Mucosa of stomach (tissue), 1 donor: ENCODE data around the gene MSRB2.
A peak's percentile ranks its signal among the peaks of the same experiment; 100 is the strongest.

Experiments
- H3K27me3 ChIP-seq: one replicate; pipeline ENCODE4 v1.7.0; 2013; ENCODE audit warnings: mild to moderate bottlenecking, low read length; ENCODE audit not compliant: control insufficient read depth, insufficient read depth
- H3K36me3 ChIP-seq: one replicate; pipeline ENCODE4 v1.7.0; 2013; ENCODE audit warnings: low read length; ENCODE audit not compliant: control insufficient read depth, insufficient read depth
- H3K4me1 ChIP-seq: one replicate; pipeline ENCODE4 v1.7.0; 2013; ENCODE audit warnings: mild to moderate bottlenecking, low read length; ENCODE audit not compliant: control insufficient read depth, insufficient read depth
- H3K4me3 ChIP-seq: one replicate; pipeline ENCODE4 v1.7.0; 2013; ENCODE audit warnings: low read length
- H3K9ac ChIP-seq: one replicate; pipeline ENCODE4 v1.7.0; 2013; ENCODE audit warnings: mild to moderate bottlenecking, low read length, moderate library complexity
- H3K9me3 ChIP-seq: one replicate; pipeline ENCODE4 v1.7.0; 2013; ENCODE audit warnings: mild to moderate bottlenecking, low read length, moderate library complexity; ENCODE audit not compliant: control insufficient read depth
- donor health status: Pancreatic carcinoma.

Gene MSRB2

GRCh38 chr10:23073527-23073926 lies 21.9 kb upstream of the MSRB2 start:
- no peaks in the 10 kb centered on the region for H3K36me3 ChIP-seq
- H3K27me3 ChIP-seq, result no peaks in the 10 kb centered on the region
- H3K9me3 ChIP-seq, result no peaks in the 10 kb centered on the region
- no peak overlapping the region for H3K4me3 ChIP-seq
- H3K4me1 ChIP-seq, result no peaks in the 10 kb centered on the region
- H3K9ac ChIP-seq, result no peak overlapping the region

- H3K27me3 ChIP-seq, result peaks cover 3% of the 10 kb centered on the region
- no peak overlapping the region for H3K9ac ChIP-seq
- no peak overlapping the region for H3K4me3 ChIP-seq
- H3K36me3 ChIP-seq, result no peaks in the 10 kb centered on the region
- H3K4me1 ChIP-seq, result no peaks in the 10 kb centered on the region
- H3K9me3 ChIP-seq, result no peaks in the 10 kb centered on the region
These were observed 19.7 kb upstream of the MSRB2 start for GRCh38 chr10:23075672-23076071.

GRCh38 chr10:23078114-23078513 lies 17.3 kb upstream of the MSRB2 start:
- Histone ChIP-seq H3K4me3 (no peak overlapping the region), H3K4me1 (no peaks in the 10 kb centered on the region), H3K36me3 (no peaks in the 10 kb centered on the region), H3K9ac (no peak overlapping the region), H3K27me3 (peaks cover 3% of the 10 kb centered on the region), H3K9me3 (no peaks in the 10 kb centered on the region)

- Histone ChIP-seq H3K27me3 (peaks cover 3% of the 10 kb centered on the region), H3K36me3 (no peaks in the 10 kb centered on the region), H3K9me3 (no peaks in the 10 kb centered on the region), H3K4me1 (no peaks in the 10 kb centered on the region), H3K4me3 (no peak overlapping the region), H3K9ac (no peak overlapping the region)
These were observed 15.7 kb upstream of the MSRB2 start for GRCh38 chr10:23079700-23080099.

- no peaks in the 10 kb centered on the region for H3K36me3 ChIP-seq
- no peak overlapping the region for H3K9ac ChIP-seq
- H3K4me1 ChIP-seq, result no peaks in the 10 kb centered on the region
- no peaks in the 10 kb centered on the region for H3K9me3 ChIP-seq
- peaks cover 3% of the 10 kb centered on the region for H3K27me3 ChIP-seq
- no peak overlapping the region for H3K4me3 ChIP-seq
These were observed 15.1 kb upstream of the MSRB2 start for GRCh38 chr10:23080262-23080661.

- H3K36me3 ChIP-seq, result no peaks in the 10 kb centered on the region
- H3K4me3 ChIP-seq, result no peak overlapping the region
- no peaks in the 10 kb centered on the region for H3K4me1 ChIP-seq
- H3K9me3 ChIP-seq, result no peaks in the 10 kb centered on the region
- peaks cover 3% of the 10 kb centered on the region for H3K27me3 ChIP-seq
- H3K9ac ChIP-seq, result no peak overlapping the region
These were observed 14.1 kb upstream of the MSRB2 start for GRCh38 chr10:23081221-23081750.

- Histone ChIP-seq H3K36me3 (no peaks in the 10 kb centered on the region), H3K4me1 (no peaks in the 10 kb centered on the region), H3K9me3 (no peaks in the 10 kb centered on the region), H3K27me3 (peaks cover 3% of the 10 kb centered on the region), H3K9ac (no peak overlapping the region), H3K4me3 (no peak overlapping the region)
These were observed 13.5 kb upstream of the MSRB2 start for GRCh38 chr10:23081891-23082290.

GRCh38 chr10:23088609-23089008 lies 6.8 kb upstream of the MSRB2 start:
- H3K36me3 ChIP-seq, result no peaks in the 10 kb centered on the region
- H3K9ac ChIP-seq, result no peak overlapping the region
- no peaks in the 10 kb centered on the region for H3K27me3 ChIP-seq
- H3K4me3 ChIP-seq, result no peak overlapping the region
- H3K9me3 ChIP-seq, result no peaks in the 10 kb centered on the region
- no peaks in the 10 kb centered on the region for H3K4me1 ChIP-seq

GRCh38 chr10:23094786-23095403 lies 484 bp upstream of the MSRB2 start:
- Histone ChIP-seq H3K36me3 (no peaks in the 10 kb centered on the region), H3K9me3 (no peaks in the 10 kb centered on the region), H3K4me3 (no peak overlapping the region), H3K9ac (no peak overlapping the region), H3K4me1 (peaks cover 13% of the 10 kb centered on the region), H3K27me3 (no peaks in the 10 kb centered on the region)

GRCh38 chr10:23095966-23096801 lies 805 bp downstream of the MSRB2 start:
- Histone ChIP-seq H3K9ac (peak overlapping the region; percentile 82), H3K9me3 (no peaks in the 10 kb centered on the region), H3K27me3 (no peaks in the 10 kb centered on the region), H3K4me1 (peaks cover 17% of the 10 kb centered on the region), H3K36me3 (no peaks in the 10 kb centered on the region), H3K4me3 (peak overlapping the region; percentile 73)

GRCh38 chr10:23096802-23097549 lies 1.6 kb downstream of the MSRB2 start:
- peak overlapping the region; percentile 73 for H3K4me3 ChIP-seq
- peak overlapping the region; percentile 82 for H3K9ac ChIP-seq

GRCh38 chr10:23099079-23099478 lies 3.7 kb downstream of the MSRB2 start:
- H3K36me3 ChIP-seq, result no peaks in the 10 kb centered on the region
- no peaks in the 10 kb centered on the region for H3K9me3 ChIP-seq
- H3K27me3 ChIP-seq, result no peaks in the 10 kb centered on the region
- H3K4me3 ChIP-seq, result no peak overlapping the region
- peaks cover 17% of the 10 kb centered on the region for H3K4me1 ChIP-seq
- H3K9ac ChIP-seq, result no peak overlapping the region

More at GRCh38 chr10:23096802-23097549, 1.6 kb downstream of the MSRB2 start:
- H3K27me3 ChIP-seq, result no peaks in the 10 kb centered on the region
- H3K4me1 ChIP-seq, result peaks cover 17% of the 10 kb centered on the region
- H3K36me3 ChIP-seq, result no peaks in the 10 kb centered on the region
- H3K9me3 ChIP-seq, result no peaks in the 10 kb centered on the region
